ENCODE measurements around the gene ANKRD53.
"Not testable (repeated sequence)": the region's sequence is repeated elsewhere in the genome, so short reads cannot be mapped to it uniquely, and the experiment has no call there.

GRCh38 chr2:71019989-71020388, 41.6 kb downstream of the ANKRD53 start:
- TF ChIP-seq CTCF (IDR thresholded peaks at IDR 0.05; ENCODE audit: insufficient read depth, low read length, poor library complexity, severe bottlenecking); EZH2phosphoT487 (conservative IDR thresholded peaks at IDR 0.05; ENCODE audit: low read length): not testable (repeated sequence)
